ENCODE data around the gene AQP12A.

- TF ChIP-seq CTCF (IDR thresholded peaks at IDR 0.05) (no peak), EZH2 (IDR thresholded peaks at IDR 0.05; ENCODE audit: borderline replicate concordance, insufficient read depth, low read depth, low read length, poor library complexity, severe bottlenecking) (no peak)
Measured at GRCh38 chr2:240645346-240645745, 46.3 kb upstream of the AQP12A start.
